Suprapubic skin (tissue), 4 donors: ENCODE measurements around the gene C1QL4. TPM values are rescaled to one million over a fixed set of nuclear protein-coding genes. Genes with fewer than 3 reads are reported as not detected.
"Not testable (repeated sequence)": the region's sequence is repeated elsewhere in the genome, so short reads cannot be mapped to it uniquely, and the experiment has no call there.

Source experiments
- DNase-seq, 2 donors: peaks; one replicate each; pipeline ENCODE4 v3.0.0-alpha.2; 2019; ENCODE audit warnings: low spot score in 2 of 2
- H3K27ac ChIP-seq: fragments of 200-600 bp; sonication (generic); one replicate; pipeline ENCODE4 v1.5.1; 2019
- H3K27me3 ChIP-seq: fragments of 200-600 bp; sonication (generic); one replicate; pipeline ENCODE4 v1.5.1; 2019
- H3K36me3 ChIP-seq: fragments of 200-600 bp; sonication (generic); one replicate; pipeline ENCODE4 v1.5.1; 2019
- H3K4me1 ChIP-seq: fragments of 200-600 bp; sonication (generic); one replicate; pipeline ENCODE4 v1.5.1; 2019
- H3K4me3 ChIP-seq: fragments of 200-600 bp; sonication (generic); one replicate; pipeline ENCODE4 v1.5.1; 2019; ENCODE audit warnings: mild to moderate bottlenecking
- H3K9me3 ChIP-seq: fragments of 200-600 bp; sonication (generic); one replicate; pipeline ENCODE4 v1.5.1; 2019
- EP300 ChIP-seq: sonication (generic); formaldehyde crosslinking; IDR thresholded peaks from one replicate; pipeline ENCODE4 v1.6.1; 2017; ENCODE audit warnings: antibody characterized with exemption
- POLR2A ChIP-seq, 2 donors: fragments of 450-650 bp; IDR thresholded peaks; one replicate each; pipeline ENCODE4 v1.6.1; 2017; ENCODE audit warnings: antibody characterized with exemption in 2 of 2, mild to moderate bottlenecking in 2 of 2, moderate library complexity in 2 of 2
- POLR2AphosphoS5 ChIP-seq, 3 donors: sonication (generic); formaldehyde crosslinking; IDR thresholded peaks; one replicate each; pipeline ENCODE4 v1.6.1; 2017; ENCODE audit warnings: antibody characterized with exemption in 3 of 3
- WGBS: methylation state at CpG from one replicate; pipeline ENCODE4 v1.1.5; 2018; 5-methylcytosine and 5-hydroxymethylcytosine counted together
- total RNA-seq, 4 donors: library from RNA; depleted of rRNA; stranded (reverse); fragments of >200 nt; gene quantifications; one replicate each; pipeline ENCODE4 v1.1.0, GENCODE V29; 2016
- TF ChIP-seq, protein P1 (sequence below), 2 donors: fragments of 200-600 bp in 1 of 2; fragments of 450-650 bp in 1 of 2; sonication (generic) in 1 of 2; IDR thresholded peaks; one replicate each; pipeline ENCODE4 v1.5.1; 2016 to 2019; ENCODE audit warnings: antibody characterized with exemption in 2 of 2, mild to moderate bottlenecking in 1 of 2, moderate library complexity in 1 of 2

C1QL4 gene
- total RNA-seq, 4 donors from 2014 or later = 0.73 to 1.2 (median 1.1) TPM; not detected in 1

DNA sequence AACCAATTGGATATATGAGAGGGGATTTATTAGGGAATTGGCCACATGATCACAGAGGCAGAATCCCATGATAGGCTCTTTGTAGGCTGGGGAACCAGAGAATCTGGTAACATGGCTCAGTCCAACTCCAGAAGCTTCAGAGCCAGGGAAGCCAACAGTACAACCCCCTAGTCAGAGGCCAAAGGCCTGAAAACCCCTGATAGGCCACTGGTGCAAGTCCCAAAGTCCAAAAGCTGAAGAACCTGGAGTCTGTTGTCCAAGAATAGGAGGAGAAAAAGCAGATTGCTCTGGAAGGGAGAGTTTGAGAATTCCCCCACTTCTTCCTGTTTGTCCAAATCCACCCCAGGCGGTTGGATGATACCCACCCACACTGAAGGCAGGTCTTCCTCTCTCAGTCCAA, 22.2 kb downstream of the C1QL4 start:
- TF ChIP-seq POLR2A (IDR thresholded peaks at IDR 0.05) (no peak), POLR2AphosphoS5 (IDR thresholded peaks at IDR 0.05) (no peak), EP300 (no peak)
- TF ChIP-seq, protein P1, sequence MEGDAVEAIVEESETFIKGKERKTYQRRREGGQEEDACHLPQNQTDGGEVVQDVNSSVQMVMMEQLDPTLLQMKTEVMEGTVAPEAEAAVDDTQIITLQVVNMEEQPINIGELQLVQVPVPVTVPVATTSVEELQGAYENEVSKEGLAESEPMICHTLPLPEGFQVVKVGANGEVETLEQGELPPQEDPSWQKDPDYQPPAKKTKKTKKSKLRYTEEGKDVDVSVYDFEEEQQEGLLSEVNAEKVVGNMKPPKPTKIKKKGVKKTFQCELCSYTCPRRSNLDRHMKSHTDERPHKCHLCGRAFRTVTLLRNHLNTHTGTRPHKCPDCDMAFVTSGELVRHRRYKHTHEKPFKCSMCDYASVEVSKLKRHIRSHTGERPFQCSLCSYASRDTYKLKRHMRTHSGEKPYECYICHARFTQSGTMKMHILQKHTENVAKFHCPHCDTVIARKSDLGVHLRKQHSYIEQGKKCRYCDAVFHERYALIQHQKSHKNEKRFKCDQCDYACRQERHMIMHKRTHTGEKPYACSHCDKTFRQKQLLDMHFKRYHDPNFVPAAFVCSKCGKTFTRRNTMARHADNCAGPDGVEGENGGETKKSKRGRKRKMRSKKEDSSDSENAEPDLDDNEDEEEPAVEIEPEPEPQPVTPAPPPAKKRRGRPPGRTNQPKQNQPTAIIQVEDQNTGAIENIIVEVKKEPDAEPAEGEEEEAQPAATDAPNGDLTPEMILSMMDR (IDR thresholded peaks at IDR 0.05) = no peak

DNA sequence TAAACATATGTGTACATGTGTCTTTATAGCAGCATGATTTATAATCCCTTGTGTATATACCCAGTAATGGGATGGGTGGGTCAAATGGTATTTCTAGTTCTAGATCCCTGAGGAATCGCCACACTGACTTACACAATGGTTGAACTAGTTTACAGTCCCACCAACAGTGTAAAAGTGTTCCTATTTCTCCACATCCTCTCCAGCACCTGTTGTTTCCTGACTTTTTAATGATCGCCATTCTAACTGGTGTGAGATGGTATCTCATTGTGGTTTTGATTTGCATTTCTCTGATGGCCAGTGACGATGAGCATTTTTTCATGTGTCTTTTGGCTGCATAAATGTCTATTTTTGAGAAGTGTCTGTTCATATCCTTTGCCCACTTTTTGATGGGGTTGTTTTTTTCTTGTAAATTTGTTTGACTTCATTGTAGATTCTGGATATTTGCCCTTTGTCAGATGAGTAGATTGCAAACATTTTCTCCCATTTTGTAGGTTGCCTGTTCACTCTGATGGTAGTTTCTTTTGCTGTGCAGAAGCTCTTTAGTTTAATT, 26.5 kb downstream of the C1QL4 start:
- not testable (repeated sequence) for H3K27me3 ChIP-seq, DNase-seq, H3K36me3 ChIP-seq, H3K27ac ChIP-seq, H3K4me1 ChIP-seq, H3K9me3 ChIP-seq, H3K4me3 ChIP-seq
- 79% methylated on average over 2 of the region's 3 CpGs for WGBS

More for the DNA sequence above, 22.2 kb downstream of the C1QL4 start:
- no peaks in the 10 kb centered on the region for H3K4me1 ChIP-seq
- no peaks in the 10 kb centered on the region for H3K9me3 ChIP-seq
- H3K4me3 ChIP-seq = no peak overlapping the region
- H3K36me3 ChIP-seq = no peaks in the 10 kb centered on the region
- no peak overlapping the region for H3K27ac ChIP-seq
- WGBS = 83% methylated on average over 1 of the region's 1 CpG
- no peaks in the 10 kb centered on the region for H3K27me3 ChIP-seq
- no peak for DNase-seq

DNA sequence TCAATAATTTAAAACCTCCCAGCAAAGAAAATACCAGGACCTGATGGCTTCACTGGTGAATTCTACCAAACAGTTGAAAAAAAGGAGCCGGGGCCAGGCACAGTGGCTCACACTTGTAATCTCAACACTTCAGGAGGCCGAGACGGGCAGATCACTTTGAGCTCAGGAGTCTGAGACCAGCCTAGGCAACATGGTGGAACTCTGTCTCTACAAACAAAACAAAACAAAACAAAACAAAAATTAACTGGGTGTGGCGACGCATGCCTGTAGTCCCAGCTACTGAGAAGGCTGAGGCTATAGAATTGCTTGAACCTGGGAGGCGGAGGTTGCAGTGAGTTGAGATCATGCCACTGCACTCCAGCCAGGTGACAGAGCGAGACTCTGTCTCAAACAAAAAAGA, 27.6 kb downstream of the C1QL4 start:
- Histone ChIP-seq H3K36me3 (no peaks in the 10 kb centered on the region), H3K4me3 (no peak overlapping the region), H3K4me1 (no peaks in the 10 kb centered on the region), H3K27me3 (peaks cover 13% of the 10 kb centered on the region), H3K9me3 (no peaks in the 10 kb centered on the region), H3K27ac (no peak overlapping the region)
- 89% methylated on average over 7 of the region's 7 CpGs for WGBS
- TF ChIP-seq POLR2AphosphoS5 (IDR thresholded peaks at IDR 0.05) = no peak
- TF ChIP-seq, protein P1 (IDR thresholded peaks at IDR 0.05) = no peak
- TF ChIP-seq EP300 = no peak
- no peak for TF ChIP-seq POLR2A (IDR thresholded peaks at IDR 0.05)
- no peak for DNase-seq

DNA sequence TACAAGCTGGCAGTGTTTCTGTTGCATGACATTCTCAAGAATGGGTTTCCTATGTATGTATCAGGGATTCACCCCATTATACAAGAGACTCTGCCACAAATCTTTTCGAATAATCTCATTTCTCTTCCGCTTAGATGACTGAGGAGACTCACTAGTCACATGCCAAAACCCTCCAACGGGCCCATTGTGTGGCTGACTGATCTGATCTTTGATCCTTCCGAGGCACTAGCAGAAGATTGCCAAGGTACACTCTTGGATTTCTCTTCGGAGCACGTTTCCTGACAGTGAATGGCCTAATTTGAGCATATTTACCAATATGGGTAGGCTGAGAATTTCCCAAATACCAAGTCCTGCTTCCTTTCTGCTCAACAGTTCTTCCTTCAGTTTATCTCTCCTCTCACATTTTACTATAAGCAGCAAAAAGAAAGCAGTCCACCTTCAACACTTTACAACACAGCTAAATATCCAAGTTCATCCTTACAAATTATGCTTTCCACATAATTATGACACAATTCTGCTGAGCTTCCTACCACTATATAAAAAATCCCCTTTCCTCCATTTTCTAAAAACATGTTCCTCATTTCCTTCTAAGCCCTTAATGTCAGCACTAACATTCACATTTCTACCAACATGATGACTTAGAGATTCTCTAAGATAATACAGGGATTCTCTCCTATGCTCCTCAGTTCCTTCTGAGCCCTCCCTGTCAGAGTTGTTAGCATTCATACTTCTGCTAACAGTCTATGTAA, 31.1 kb downstream of the C1QL4 start:
- Histone ChIP-seq H3K4me3 (no peak overlapping the region), H3K4me1 (no peaks in the 10 kb centered on the region), H3K9me3 (no peaks in the 10 kb centered on the region), H3K36me3 (no peaks in the 10 kb centered on the region), H3K27me3 (peaks cover 24% of the 10 kb centered on the region), H3K27ac (no peak overlapping the region)
- DNase-seq = no peak
- 84% methylated on average over 6 of the region's 6 CpGs for WGBS
- TF ChIP-seq POLR2AphosphoS5 (IDR thresholded peaks at IDR 0.05) = no peak
- TF ChIP-seq EP300 = no peak
- TF ChIP-seq, protein P1 (IDR thresholded peaks at IDR 0.05) = no peak
- no peak for TF ChIP-seq POLR2A (IDR thresholded peaks at IDR 0.05)

DNA sequence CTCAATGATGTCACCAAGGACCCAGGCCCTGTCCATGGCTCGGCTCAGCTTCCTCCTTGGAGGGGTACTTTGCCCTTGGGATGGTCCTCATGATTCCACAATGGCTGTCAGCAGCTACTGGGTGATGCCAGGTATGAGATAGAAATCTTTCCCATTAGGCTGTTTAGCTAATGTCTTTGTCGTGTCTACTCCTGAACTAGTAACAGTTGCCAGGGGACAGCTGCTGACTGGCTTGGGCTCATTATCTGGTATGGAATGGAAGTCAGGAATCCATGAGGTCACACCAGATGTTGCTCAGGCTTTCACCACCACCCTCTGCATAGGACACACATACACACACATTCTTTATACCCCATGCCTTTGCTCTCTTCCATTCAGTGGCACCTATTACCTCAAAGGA, 32.8 kb downstream of the C1QL4 start:
- Histone ChIP-seq H3K9me3 (no peaks in the 10 kb centered on the region), H3K4me3 (no peak overlapping the region), H3K36me3 (no peaks in the 10 kb centered on the region), H3K27ac (no peak overlapping the region), H3K27me3 (peaks cover 37% of the 10 kb centered on the region), H3K4me1 (no peaks in the 10 kb centered on the region)
- 58% methylated on average over 2 of the region's 2 CpGs for WGBS
- TF ChIP-seq, protein P1 (IDR thresholded peaks at IDR 0.05) = no peak
- TF ChIP-seq EP300 (no peak), POLR2AphosphoS5 (IDR thresholded peaks at IDR 0.05) (no peak), POLR2A (IDR thresholded peaks at IDR 0.05) (no peak)
- DNase-seq = no peak
